MCF 10A (cell line): ENCODE measurements around the gene NFIL3. TPM values are rescaled to one million over a fixed set of nuclear protein-coding genes. Genes with fewer than 3 reads are reported as not detected.
A peak's percentile ranks its signal among the peaks of the same experiment; 100 is the strongest.

Experiments
- BruUV-seq: library from RNA; stranded (reverse); fragments of 400-500 nt; replicated peaks from 2 replicates; lab custom pipeline; 2021; lab: Mats Ljungman, UMichigan
- CTCF ChIA-PET: fragments of 300-600 bp; sonication (Branson Sonifier 250); formaldehyde crosslinking; extraction: SDS; loops from one replicate; lab custom pipeline; 2021; ENCODE audit warnings: antibody characterized with exemption, inconsistent platforms; lab: Yijun Ruan, JAX
- POLR2A ChIA-PET: fragments of 300-600, 350-650 bp; sonication (Branson Sonifier 250); formaldehyde crosslinking; extraction: SDS; loops from one replicate; lab custom pipeline; 2020; ENCODE audit warnings: antibody characterized with exemption, inconsistent platforms; lab: Yijun Ruan, JAX
- DNase-seq: peaks from one replicate; pipeline ENCODE4 v3.0.0-alpha.2; 2018; ENCODE audit not compliant: unreplicated experiment
- H3K27ac Mint-ChIP-seq: one replicate; pipeline ENCODE4 v1.8.0; 2022; ENCODE audit warnings: mild to moderate bottlenecking, low read depth, mixed read lengths; ENCODE audit not compliant: unreplicated experiment
- H3K27me3 Mint-ChIP-seq: one replicate; pipeline ENCODE4 v1.8.0; 2022; ENCODE audit warnings: mixed read lengths; ENCODE audit not compliant: insufficient read depth, unreplicated experiment
- H3K36me3 Mint-ChIP-seq: one replicate; pipeline ENCODE4 v1.8.0; 2022; ENCODE audit warnings: mild to moderate bottlenecking, moderate library complexity, mixed read lengths; ENCODE audit not compliant: insufficient read depth, unreplicated experiment
- H3K4me1 Mint-ChIP-seq: one replicate; pipeline ENCODE4 v1.8.0; 2022; ENCODE audit warnings: mixed read lengths; ENCODE audit not compliant: insufficient read depth, unreplicated experiment
- H3K4me3 Mint-ChIP-seq: one replicate; pipeline ENCODE4 v1.8.0; 2022; ENCODE audit warnings: mild to moderate bottlenecking, moderate library complexity, mixed read lengths; ENCODE audit not compliant: unreplicated experiment
- H3K9me3 Mint-ChIP-seq: one replicate; pipeline ENCODE4 v1.8.0; 2022; ENCODE audit warnings: mixed read lengths; ENCODE audit not compliant: unreplicated experiment
- CTCF ChIP-seq: fragments of 200-600 bp; IDR thresholded peaks from one replicate; pipeline ENCODE4 v1.8.0; 2022; ENCODE audit warnings: antibody characterized with exemption, mild to moderate bottlenecking; ENCODE audit not compliant: unreplicated experiment
- intact Hi-C: fragments of 100-400 bp; cut with micrococcal nuclease; formaldehyde crosslinking; loops from 2 replicates; pipeline ENCODE4 v1.14.1; 2022
- total RNA-seq: library from RNA; stranded (reverse); gene quantifications from 2 replicates; pipeline ENCODE4 v1.2.3, GENCODE V29; 2022

NFIL3 gene
- total RNA-seq, 1 experiment from 2014 or later: 76.8 TPM

- peak; percentile 75 for DNase-seq
- Mint-ChIP-seq H3K4me1 (peaks cover 26% of the 10 kb centered on the region), H3K27me3 (no peaks in the 10 kb centered on the region), H3K9me3 (no peaks in the 10 kb centered on the region), H3K27ac (peak overlapping the region; percentile 23), H3K4me3 (peak overlapping the region; percentile 8), H3K36me3 (no peaks in the 10 kb centered on the region)
- no peak for TF ChIP-seq CTCF
- POLR2A ChIA-PET: interaction anchor here (0.6 to 2.1 kb wide), 15 partner anchors 10 to 410 kb away, joined by 3 to 9 read pairs (median 4); partner anchors contain the start of gene AUH
- no TSS peak for BruUV-seq
- CTCF ChIA-PET: interaction anchor here (0.7 to 1.4 kb wide), 2 partner anchors 306 to 466 kb away, joined by 3 read pairs; no protein-coding TSS in a partner anchor
- intact Hi-C loops: loop anchor here (2.0 kb wide), 1 partner anchor 35 kb away; the partner anchor contains the start of gene AUH
Measured at GRCh38 chr9:91395553-91396471, 27.8 kb downstream of the NFIL3 start.

GRCh38 chr9:91395106-91395552 lies 28.5 kb downstream of the NFIL3 start:
- no TSS peak for BruUV-seq
- H3K27ac Mint-ChIP-seq: peak overlapping the region; percentile 23
- H3K27me3 Mint-ChIP-seq: no peaks in the 10 kb centered on the region
- no peaks in the 10 kb centered on the region for H3K9me3 Mint-ChIP-seq
- no peak for TF ChIP-seq CTCF
- intact Hi-C loops: loop anchor here (2.0 kb wide), 1 partner anchor 34 kb away; the partner anchor contains the start of gene AUH
- DNase-seq: peak; percentile 86
- H3K4me1 Mint-ChIP-seq: peaks cover 26% of the 10 kb centered on the region
- peak overlapping the region; percentile 8 for H3K4me3 Mint-ChIP-seq
- CTCF ChIA-PET: interaction anchor here (0.7 kb wide), 1 partner anchor 466 kb away, joined by 3 read pairs; no protein-coding TSS in a partner anchor
- H3K36me3 Mint-ChIP-seq: no peaks in the 10 kb centered on the region
- POLR2A ChIA-PET: interaction anchor here (0.5 to 2.0 kb wide), 8 partner anchors 11 to 409 kb away, joined by 3 to 8 read pairs (median 4); partner anchors contain the start of gene AUH

- BruUV-seq: no TSS peak
- ChIA-PET POLR2A (no interaction called here), CTCF (no interaction called here)
- DNase-seq: no peak
- Mint-ChIP-seq H3K36me3 (no peaks in the 10 kb centered on the region), H3K27me3 (no peaks in the 10 kb centered on the region), H3K4me1 (peaks cover 26% of the 10 kb centered on the region), H3K4me3 (no peak overlapping the region), H3K9me3 (no peaks in the 10 kb centered on the region), H3K27ac (no peak overlapping the region)
- no peak for TF ChIP-seq CTCF
- intact Hi-C loops: loop anchor here (2.0 kb wide), 1 partner anchor 33 kb away; the partner anchor contains the start of gene AUH
Measured at GRCh38 chr9:91393826-91394225, 29.8 kb downstream of the NFIL3 start.

DNA sequence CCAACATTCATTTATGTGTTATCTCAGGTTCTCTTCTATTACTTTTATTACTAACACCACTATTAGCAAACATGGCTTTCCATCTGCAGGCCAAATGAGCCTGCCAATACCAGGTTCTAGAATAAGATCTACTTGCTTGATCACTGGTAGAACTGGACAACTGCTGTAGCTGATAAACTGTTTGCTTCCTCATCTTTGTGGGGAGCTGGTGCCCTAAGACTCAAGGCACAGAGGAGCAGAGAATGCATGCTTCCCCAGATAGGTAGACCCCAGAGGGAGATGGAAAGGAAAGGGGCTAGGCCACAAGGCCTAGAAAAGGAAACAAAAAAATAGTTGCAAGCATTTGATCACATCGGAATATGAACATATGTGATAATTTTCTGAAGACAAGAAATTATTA lies 31.2 kb downstream of the NFIL3 start:
- no TSS peak for BruUV-seq
- no peak overlapping the region for H3K4me3 Mint-ChIP-seq
- no peak for DNase-seq
- H3K27ac Mint-ChIP-seq: no peak overlapping the region
- intact Hi-C loops: no loop called here
- POLR2A ChIA-PET: interaction anchor here (0.8 to 1.5 kb wide), 4 partner anchors 14 to 31 kb away, joined by 3 to 5 read pairs (median 4); no protein-coding TSS in a partner anchor
- H3K36me3 Mint-ChIP-seq: no peaks in the 10 kb centered on the region
- CTCF ChIA-PET: interaction anchor here (0.7 to 0.8 kb wide), 3 partner anchors 9 to 303 kb away, joined by 3 read pairs; no protein-coding TSS in a partner anchor
- H3K4me1 Mint-ChIP-seq: peaks cover 17% of the 10 kb centered on the region
- no peaks in the 10 kb centered on the region for H3K9me3 Mint-ChIP-seq
- H3K27me3 Mint-ChIP-seq: no peaks in the 10 kb centered on the region
- TF ChIP-seq CTCF: no peak
